GM03348 (cell line): Measurements from ENCODE around the gene ATN1.

ENCODE experiments used
- DNase-seq: peaks from one replicate; pipeline ENCODE4 v3.0.0; 2012; ENCODE audit warnings: low spot score

The ATN1 gene

DNA sequence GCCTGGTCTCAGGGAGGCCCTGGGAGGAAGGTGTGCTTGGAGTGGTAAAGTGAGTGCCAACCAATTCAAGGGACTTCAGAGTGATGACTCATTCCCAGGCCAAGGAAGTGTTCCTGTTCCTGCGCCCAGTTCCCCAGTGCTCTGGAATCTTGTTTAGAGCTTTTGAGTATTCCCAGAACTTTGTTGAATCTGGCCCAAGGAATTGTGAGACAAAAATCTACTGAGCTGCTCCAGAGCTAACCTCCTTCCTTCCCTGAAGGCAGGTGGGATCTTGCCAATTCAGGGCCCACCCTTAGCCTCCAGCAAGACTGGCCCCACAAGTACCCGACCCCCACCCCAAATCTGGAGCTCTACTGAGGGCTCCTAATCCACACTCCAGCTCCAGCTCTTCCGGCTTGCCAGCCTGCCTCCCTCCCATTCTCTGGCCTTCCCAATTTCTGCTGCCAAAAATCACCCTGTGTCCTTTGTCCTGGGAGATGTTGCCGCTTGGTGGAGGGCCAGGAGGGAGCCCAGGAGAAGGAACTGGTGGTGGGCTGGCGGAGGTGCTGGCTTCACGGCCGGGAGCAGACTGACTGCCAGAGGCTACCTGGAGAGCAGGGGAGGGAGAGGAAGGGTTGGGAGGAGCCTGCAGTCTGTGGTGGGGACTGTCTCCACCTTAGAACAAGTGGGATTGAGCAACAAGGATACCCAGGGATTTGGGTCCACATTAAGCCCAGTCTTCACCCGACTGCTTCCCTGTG lies 2.0 kb upstream of the ATN1 start:
- DNase-seq, result peak; percentile 76

DNA sequence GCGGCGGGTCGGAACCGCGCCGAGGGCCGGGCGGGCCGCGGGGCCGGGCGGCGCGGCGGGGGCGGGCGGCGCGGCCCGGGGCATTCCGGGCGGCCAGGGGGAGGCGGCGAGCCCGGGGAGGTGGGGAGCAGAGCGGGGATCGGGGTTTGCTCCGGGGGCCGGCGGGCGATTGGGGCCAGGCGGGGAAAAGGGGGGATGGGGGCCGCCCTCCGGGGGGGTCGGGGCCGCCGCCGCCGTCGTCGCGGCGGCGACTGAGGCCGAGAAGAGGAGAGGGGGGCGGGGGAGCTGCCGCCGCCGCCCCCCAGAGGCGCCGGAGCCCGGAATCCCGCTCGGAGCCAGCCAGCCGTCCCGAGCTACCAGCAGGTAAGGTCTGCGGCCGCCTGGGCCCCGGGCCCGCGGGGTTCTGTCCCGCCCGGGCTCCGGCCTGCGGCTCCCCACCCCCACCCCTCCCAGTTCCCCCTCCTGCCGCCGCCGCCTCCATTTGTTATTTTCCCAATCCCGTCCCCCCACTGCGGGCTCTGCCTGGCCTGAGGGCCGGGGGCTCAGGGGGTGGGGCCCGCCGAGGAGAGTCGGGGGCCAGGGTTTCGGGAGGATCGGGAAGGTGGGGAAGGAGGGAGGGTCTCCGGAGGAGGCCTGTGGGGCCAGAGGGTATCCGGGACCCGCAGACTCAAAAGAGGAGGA lies 403 bp downstream of the ATN1 start:
- DNase-seq, result peak; percentile 59

DNA sequence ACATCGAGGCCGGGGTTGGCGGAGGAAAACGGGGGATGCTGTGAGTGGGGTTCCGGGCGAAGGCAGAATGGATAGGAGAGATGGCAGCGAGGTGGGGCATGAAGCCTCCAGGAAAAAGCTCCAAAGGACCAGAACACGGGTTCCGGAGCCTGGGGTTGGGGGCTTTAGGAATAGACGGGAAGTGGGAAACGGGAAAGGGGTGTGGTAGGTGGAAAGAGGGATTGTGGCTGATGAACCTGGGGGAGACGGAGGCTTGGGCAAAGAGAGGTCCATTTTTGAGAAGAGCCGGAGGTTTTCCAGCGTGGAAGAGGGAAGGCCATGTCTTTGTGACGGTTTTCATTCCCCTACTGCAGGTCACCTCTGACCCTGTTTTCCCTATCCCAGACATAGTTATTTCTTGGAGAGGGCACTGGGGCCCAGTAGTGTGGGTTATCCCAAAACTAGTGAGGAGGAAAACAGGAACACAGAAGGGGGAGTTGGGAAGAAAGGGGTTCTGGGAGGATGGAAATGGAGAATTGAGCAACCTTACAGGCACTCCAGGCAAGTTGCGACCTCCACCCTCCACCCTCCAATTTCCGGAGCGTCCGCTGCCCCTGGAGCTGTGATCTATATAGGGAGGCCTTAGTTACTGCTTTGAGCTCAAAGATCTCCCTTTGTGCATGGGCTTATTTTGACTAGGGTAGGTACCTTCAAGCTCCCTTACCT lies 1.1 kb downstream of the ATN1 start:
- peak; percentile 8 for DNase-seq

DNA sequence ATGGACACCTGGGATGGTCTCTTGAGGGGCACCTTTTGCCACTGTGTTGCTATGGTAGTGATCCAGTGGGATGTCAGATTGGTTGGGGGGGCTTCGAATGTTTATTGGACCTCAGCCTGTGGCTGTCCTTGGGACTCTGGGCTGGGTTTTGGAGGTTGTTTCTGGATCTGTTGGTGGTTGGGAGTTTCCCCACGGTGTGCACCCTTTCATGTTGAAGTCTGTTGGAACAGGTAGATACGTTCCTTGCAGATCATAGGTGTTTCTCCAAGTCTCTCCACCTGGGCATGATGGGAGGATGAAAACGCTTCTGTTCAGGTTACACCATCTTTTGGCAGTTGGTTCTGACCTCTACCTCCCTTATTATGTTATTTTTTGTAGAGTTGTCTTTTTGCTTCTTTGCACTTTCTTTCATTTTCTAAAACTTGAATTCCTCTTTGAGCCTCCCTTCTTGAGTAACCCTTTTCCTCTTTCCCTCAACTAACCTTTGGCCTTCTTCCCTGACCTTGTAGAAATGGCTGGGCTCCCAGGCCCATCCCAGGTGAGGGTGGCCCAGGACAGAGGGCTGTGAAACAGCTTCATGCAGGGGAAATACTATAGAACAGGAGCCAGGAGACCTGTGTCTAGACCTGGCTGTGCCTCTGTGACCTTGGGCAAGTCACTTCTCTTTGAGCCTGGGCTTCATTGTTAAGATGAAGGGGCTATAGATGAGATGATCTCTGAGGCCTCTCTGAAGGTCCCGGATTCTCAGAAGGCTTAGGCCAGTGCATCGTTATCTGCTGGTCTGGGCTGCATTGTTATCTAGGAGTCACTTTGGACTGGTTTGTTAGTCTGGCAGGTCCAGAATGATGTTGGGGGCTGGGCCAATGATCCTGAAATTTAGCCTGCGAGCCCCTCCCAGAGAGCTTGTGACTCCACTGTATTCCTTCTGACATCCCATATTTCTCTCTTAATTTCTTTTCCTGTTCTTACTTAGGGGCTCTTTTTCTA lies 2.0 kb downstream of the ATN1 start:
- DNase-seq, result no peak

DNA sequence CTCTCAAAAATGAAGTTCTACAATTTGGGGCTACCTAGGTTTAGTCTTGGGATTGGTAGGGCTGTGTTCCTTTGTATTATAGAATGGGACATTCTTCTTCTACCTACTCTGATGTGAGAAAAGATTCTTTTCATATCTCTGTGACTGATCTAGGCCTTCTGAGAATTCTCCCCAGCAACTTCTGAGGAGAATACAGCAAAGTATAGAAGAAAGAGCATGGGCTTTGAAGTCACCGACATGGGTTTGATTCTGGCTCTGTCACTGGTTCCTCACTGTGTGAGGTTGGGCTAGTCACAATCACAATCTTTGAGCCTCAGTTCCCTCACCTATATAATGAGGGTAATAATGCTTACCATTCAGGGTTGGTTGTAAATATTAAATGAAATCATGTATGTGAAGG lies 5.0 kb downstream of the ATN1 start:
- no peak for DNase-seq

DNA sequence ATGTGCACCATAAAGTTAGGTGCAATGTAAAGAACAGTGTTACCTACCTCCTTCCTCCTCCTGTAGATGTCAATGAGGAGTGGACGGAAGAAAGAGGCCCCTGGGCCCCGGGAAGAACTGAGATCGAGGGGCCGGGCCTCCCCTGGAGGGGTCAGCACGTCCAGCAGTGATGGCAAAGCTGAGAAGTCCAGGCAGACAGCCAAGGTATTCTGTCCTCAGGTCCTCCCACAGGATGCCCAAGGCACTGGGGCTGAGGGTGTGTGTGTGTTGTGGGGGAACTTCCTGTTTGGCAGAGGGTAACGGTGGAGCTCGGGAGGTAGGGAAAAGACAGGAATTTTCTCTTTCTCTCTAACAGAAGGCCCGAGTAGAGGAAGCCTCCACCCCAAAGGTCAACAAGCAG lies 6.4 kb downstream of the ATN1 start:
- DNase-seq, result no peak

DNA sequence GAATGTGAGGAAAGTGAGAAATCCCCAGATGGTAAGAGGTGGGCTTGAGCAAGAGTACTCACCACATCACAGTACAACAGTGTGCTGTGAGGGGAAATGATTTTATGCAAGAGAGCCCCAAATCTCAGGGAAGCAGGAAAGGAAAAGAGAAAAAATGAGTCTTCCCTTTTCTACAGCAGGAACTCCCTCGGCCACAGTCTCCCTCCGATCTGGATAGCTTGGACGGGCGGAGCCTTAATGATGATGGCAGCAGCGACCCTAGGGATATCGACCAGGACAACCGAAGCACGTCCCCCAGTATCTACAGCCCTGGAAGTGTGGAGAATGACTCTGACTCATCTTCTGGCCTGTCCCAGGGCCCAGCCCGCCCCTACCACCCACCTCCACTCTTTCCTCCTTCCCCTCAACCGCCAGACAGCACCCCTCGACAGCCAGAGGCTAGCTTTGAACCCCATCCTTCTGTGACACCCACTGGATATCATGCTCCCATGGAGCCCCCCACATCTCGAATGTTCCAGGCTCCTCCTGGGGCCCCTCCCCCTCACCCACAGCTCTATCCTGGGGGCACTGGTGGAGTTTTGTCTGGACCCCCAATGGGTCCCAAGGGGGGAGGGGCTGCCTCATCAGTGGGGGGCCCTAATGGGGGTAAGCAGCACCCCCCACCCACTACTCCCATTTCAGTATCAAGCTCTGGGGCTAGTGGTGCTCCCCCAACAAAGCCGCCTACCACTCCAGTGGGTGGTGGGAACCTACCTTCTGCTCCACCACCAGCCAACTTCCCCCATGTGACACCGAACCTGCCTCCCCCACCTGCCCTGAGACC lies 7.8 kb downstream of the ATN1 start:
- no peak for DNase-seq

DNA sequence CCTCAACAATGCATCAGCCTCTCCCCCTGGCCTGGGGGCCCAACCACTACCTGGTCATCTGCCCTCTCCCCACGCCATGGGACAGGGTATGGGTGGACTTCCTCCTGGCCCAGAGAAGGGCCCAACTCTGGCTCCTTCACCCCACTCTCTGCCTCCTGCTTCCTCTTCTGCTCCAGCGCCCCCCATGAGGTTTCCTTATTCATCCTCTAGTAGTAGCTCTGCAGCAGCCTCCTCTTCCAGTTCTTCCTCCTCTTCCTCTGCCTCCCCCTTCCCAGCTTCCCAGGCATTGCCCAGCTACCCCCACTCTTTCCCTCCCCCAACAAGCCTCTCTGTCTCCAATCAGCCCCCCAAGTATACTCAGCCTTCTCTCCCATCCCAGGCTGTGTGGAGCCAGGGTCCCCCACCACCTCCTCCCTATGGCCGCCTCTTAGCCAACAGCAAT lies 8.5 kb downstream of the ATN1 start:
- no peak for DNase-seq

DNA sequence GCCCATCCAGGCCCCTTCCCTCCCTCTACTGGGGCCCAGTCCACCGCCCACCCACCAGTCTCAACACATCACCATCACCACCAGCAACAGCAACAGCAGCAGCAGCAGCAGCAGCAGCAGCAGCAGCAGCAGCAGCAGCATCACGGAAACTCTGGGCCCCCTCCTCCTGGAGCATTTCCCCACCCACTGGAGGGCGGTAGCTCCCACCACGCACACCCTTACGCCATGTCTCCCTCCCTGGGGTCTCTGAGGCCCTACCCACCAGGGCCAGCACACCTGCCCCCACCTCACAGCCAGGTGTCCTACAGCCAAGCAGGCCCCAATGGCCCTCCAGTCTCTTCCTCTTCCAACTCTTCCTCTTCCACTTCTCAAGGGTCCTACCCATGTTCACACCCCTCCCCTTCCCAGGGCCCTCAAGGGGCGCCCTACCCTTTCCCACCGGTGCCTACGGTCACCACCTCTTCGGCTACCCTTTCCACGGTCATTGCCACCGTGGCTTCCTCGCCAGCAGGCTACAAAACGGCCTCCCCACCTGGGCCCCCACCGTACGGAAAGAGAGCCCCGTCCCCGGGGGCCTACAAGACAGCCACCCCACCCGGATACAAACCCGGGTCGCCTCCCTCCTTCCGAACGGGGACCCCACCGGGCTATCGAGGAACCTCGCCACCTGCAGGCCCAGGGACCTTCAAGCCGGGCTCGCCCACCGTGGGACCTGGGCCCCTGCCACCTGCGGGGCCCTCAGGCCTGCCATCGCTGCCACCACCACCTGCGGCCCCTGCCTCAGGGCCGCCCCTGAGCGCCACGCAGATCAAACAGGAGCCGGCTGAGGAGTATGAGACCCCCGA lies 9.1 kb downstream of the ATN1 start:
- DNase-seq, result no peak

DNA sequence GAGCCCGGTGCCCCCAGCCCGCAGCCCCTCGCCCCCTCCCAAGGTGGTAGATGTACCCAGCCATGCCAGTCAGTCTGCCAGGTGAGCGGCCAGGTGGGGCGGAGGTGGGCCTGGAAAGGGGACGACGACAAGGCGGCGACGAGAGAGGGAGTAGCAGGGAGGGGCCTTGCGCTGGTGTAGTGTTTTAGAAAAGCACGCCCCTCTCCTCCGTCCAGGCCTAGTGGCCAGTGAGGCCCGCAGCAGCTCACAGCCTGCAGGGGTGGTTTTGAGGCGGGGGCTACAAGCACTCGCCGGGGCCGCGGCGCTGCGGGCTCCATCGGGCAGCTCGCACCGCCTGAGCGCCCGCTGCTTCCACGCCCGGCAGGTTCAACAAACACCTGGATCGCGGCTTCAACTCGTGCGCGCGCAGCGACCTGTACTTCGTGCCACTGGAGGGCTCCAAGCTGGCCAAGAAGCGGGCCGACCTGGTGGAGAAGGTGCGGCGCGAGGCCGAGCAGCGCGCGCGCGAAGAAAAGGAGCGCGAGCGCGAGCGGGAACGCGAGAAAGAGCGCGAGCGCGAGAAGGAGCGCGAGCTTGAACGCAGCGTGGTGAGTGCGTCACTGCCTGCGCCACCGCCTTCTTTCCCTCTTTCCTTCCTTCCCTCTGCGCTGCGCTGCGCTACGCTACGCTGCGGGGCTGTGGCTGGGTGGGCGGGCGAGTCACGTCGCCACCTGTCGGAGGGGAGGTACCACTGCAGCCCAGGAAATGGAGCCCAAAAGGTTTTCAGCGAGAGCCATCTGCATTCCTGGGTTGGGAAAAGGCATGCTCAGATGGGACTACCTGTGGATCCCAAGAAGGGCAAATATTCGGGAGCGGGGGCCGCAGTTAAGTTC lies 10.0 kb downstream of the ATN1 start:
- DNase-seq, result peak; percentile 91

DNA sequence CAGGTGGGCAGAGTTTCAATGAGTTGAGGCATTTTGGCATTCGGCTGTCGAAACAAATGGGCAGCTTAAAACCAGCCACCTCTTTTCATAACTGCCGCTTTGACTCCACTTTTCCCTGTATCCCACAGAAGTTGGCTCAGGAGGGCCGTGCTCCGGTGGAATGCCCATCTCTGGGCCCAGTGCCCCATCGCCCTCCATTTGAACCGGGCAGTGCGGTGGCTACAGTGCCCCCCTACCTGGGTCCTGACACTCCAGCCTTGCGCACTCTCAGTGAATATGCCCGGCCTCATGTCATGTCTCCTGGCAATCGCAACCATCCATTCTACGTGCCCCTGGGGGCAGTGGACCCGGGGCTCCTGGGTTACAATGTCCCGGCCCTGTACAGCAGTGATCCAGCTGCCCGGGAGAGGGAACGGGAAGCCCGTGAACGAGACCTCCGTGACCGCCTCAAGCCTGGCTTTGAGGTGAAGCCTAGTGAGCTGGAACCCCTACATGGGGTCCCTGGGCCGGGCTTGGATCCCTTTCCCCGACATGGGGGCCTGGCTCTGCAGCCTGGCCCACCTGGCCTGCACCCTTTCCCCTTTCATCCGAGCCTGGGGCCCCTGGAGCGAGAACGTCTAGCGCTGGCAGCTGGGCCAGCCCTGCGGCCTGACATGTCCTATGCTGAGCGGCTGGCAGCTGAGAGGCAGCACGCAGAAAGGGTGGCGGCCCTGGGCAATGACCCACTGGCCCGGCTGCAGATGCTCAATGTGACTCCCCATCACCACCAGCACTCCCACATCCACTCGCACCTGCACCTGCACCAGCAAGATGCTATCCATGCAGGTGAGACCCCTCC lies 10.8 kb downstream of the ATN1 start:
- no peak for DNase-seq

DNA sequence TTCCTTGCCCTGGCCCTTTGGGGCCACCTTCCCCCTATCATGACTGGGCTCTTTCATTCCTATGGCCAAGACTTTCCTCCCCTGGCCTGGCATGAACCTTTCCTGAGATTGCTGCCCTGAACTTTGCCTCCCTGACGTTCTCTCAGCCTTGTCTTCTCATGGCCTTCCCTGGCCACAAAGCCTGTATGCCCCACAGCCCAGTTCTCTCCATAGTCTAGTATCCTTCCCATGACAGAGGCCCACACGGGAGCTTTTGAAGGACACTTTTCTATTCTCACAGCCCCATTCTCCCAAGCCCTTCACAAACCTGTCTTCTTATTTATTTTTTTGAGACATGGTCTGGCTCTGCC lies 11.4 kb downstream of the ATN1 start:
- no peak for DNase-seq

DNA sequence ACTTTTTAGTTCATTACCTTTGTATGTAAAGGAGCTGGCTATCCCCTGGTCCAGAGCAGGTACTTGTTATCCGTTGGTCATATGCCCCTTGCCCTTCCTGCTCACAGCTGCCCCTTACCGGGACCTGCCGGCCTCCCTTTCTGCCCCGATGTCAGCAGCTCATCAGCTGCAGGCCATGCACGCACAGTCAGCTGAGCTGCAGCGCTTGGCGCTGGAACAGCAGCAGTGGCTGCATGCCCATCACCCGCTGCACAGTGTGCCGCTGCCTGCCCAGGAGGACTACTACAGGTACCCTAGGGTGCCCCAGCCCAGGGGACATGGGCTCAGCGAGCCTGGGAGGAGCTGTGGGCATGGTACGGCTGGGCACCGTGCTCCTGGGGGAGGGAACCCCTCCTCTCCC lies 13.5 kb downstream of the ATN1 start:
- DNase-seq, result no peak

DNA sequence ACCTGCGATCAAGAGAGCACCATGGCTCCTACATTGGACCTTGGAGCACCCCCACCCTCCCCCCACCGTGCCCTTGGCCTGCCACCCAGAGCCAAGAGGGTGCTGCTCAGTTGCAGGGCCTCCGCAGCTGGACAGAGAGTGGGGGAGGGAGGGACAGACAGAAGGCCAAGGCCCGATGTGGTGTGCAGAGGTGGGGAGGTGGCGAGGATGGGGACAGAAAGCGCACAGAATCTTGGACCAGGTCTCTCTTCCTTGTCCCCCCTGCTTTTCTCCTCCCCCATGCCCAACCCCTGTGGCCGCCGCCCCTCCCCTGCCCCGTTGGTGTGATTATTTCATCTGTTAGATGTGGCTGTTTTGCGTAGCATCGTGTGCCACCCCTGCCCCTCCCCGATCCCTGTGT lies 14.0 kb downstream of the ATN1 start:
- no peak for DNase-seq

DNA sequence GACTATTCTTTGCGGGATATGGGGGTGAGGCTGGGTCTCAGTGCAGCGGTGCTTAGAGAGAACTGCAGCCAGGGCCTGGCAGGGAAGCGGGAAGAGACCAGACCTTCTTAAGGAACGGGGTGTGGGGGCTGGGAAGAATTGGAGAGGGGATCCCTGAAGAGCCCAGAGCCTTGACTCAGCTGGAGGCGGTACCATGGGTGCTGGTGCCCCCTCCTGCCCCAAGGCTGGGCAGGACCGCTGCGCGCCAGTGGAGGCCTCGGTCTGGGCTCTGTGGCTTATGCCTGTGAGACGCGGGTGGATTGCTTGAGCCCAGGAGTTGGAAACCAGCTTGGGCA lies 14.5 kb downstream of the ATN1 start:
- no peak for DNase-seq

DNA sequence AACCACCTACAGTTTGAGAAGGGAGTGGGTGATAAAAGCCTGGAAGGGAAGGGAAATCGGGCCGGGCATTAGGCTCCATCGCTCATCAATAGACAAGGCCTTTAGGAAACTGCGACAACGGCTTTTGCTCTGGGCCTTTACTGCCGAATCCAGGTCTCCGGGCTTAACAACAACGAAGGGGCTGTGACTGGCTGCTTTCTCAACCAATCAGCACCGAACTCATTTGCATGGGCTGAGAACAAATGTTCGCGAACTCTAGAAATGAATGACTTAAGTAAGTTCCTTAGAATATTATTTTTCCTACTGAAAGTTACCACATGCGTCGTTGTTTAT lies 15.6 kb downstream of the ATN1 start:
- peak; percentile 93 for DNase-seq

DNA sequence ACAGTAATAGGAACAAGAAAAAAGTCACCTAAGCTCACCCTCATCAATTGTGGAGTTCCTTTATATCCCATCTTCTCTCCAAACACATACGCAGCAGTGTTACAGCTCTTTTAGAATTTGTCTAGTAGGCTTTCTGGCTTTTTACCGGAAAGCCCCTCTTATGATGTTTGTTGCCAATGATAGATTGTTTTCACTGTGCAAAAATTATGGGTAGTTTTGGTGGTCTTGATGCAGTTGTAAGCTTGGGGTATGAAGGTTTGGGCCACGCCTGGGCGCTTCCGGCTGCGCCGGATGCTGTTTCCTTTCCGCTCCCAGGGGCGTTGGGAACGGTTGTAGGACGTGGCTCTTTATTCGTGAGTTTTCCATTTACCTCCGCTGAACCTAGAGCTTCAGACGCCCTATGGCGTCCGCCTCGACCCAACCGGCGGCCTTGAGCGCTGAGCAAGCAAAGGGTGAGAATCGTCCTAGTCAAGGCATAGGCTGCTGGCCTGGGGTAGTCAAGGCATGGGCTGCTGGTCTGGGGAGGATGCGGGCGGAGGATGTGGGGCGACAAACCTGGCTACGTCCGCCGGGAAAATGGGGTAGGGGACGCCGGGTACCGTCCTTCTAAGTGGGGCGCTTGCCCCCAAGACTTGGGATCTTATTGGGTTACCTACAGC lies 16.1 kb downstream of the ATN1 start, which contains the start of the genes C12orf57 and RNU7-1:
Gene C12orf57 (plus strand): TSS at position 301 of the 659 bp plus-strand sequence. CDS start 100 bp downstream, at position 401.
Gene RNU7-1 (plus strand): TSS at position 95 of the 659 bp plus-strand sequence.
- DNase-seq, result peak; percentile 82
